DOHH2 (cell line): ENCODE data around the gene TMEM80.

Experiments used
- H3F3A ChIP-seq: fragments of 200-600 bp; sonication (generic), shearing (Covaris generic); 2 replicates; pipeline ENCODE4 v1.6.0; 2016; ENCODE audit warnings: antibody characterized with exemption, mild to moderate bottlenecking; ENCODE audit not compliant: control insufficient read depth, insufficient read depth
- H3K27ac ChIP-seq: fragments of 200-600 bp; sonication (generic); 2 replicates; pipeline ENCODE4 v1.5.1; 2014; ENCODE audit warnings: low read depth, mild to moderate bottlenecking, low read length, moderate library complexity
- H3K27me3 ChIP-seq: fragments of 200-600 bp; sonication (generic); 2 replicates; pipeline ENCODE4 v1.6.1; 2014; ENCODE audit warnings: mild to moderate bottlenecking, low read length, mixed read lengths; ENCODE audit not compliant: control insufficient read depth
- H3K36me3 ChIP-seq: fragments of 200-600 bp; sonication (generic); 2 replicates; pipeline ENCODE4 v1.6.1; 2014; ENCODE audit warnings: mild to moderate bottlenecking, low read length, moderate library complexity, mixed read lengths; ENCODE audit not compliant: control insufficient read depth
- H3K4me1 ChIP-seq: fragments of 200-600 bp; sonication (generic); 2 replicates; pipeline ENCODE4 v1.6.1; 2014; ENCODE audit warnings: mild to moderate bottlenecking, low read length, mixed read lengths; ENCODE audit not compliant: control insufficient read depth
- H3K4me2 ChIP-seq: fragments of 200-600 bp; sonication (generic); 2 replicates; pipeline ENCODE4 v1.6.0; 2014; ENCODE audit warnings: mild to moderate bottlenecking, low read length, moderate library complexity
- H3K4me3 ChIP-seq: fragments of 200-600 bp; sonication (generic); 2 replicates; pipeline ENCODE4 v1.5.1; 2014; ENCODE audit warnings: mild to moderate bottlenecking, low read length, mixed read lengths
- H3K79me2 ChIP-seq: fragments of 200-600 bp; sonication (generic); 2 replicates; pipeline ENCODE4 v1.6.1; 2014; ENCODE audit warnings: mild to moderate bottlenecking, low read length, mixed read lengths; ENCODE audit not compliant: control insufficient read depth
- H3K9me2 ChIP-seq: fragments of 200-600 bp; sonication (generic); replicated peaks from 2 replicates; pipeline ENCODE4 v1.6.1; 2014; ENCODE audit warnings: mild to moderate bottlenecking, low read length, mixed read lengths; ENCODE audit not compliant: control insufficient read depth
- H3K9me3 ChIP-seq: fragments of 200-600 bp; sonication (generic); 2 replicates; pipeline ENCODE4 v1.6.1; 2014; ENCODE audit warnings: antibody characterized with exemption, low read length, mixed read lengths; ENCODE audit not compliant: control insufficient read depth, insufficient read depth
- H4K20me1 ChIP-seq: fragments of 200-600 bp; sonication (generic); 2 replicates; pipeline ENCODE4 v1.6.0; 2014; ENCODE audit warnings: low read depth, mild to moderate bottlenecking, antibody characterized with exemption, low read length, moderate library complexity; ENCODE audit not compliant: control insufficient read depth, insufficient read depth
- CTCF ChIP-seq: fragments of 200-600 bp; sonication (generic); IDR thresholded peaks from one replicate; pipeline ENCODE4 v1.5.1; 2014; ENCODE audit warnings: antibody characterized with exemption, mild to moderate bottlenecking, low read depth, low read length; ENCODE audit not compliant: poor library complexity, severe bottlenecking
- EZH2phosphoT487 ChIP-seq: fragments of 200-600 bp; sonication (generic); IDR thresholded peaks from 2 replicates; pipeline ENCODE4 v1.6.1; 2017; ENCODE audit warnings: borderline replicate concordance, mild to moderate bottlenecking, antibody characterized with exemption, low read length, moderate library complexity, mixed read lengths

Gene TMEM80

DNA sequence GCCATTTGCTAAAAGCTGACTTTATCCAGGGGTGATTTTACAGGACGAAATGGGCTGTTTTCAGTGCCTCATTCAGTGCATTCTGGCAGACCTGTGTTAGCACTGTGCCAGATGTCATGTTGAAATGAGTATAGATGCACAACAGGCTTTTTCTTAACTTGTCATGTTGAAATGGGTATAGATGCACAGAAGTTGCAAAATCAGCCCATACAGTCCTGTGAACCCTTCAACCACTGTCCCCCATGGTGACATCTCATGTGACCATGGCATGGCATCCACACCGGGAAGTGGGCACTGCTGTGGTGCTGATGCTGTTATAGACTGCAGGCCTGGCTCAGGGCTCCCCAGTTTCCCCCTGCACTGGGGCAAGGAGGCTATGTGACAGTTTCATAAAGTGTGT is 54.1 kb downstream of the TMEM80 start:
- Histone ChIP-seq H3K4me2 (no peak overlapping the region), H3K9me2 (no peaks in the 10 kb centered on the region), H4K20me1 (peaks cover 3% of the 10 kb centered on the region; the same call in 1 of the 2 replicates), H3F3A (peaks cover 4% of the 10 kb centered on the region), H3K36me3 (peaks cover 14% of the 10 kb centered on the region), H3K79me2 (peaks cover 72% of the 10 kb centered on the region), H3K9me3 (no peaks in the 10 kb centered on the region), H3K27ac (no peak overlapping the region), H3K27me3 (no peaks in the 10 kb centered on the region), H3K4me3 (no peak overlapping the region), H3K4me1 (peaks cover 24% of the 10 kb centered on the region)
- TF ChIP-seq CTCF (no peak), EZH2phosphoT487 (no peak)
